OCI-LY7 (cell line): Measurements from ENCODE around the gene TMEM63A. TPM values are rescaled to one million over a fixed set of nuclear protein-coding genes. Genes with fewer than 3 reads are reported as not detected.

Experiments used
- BruUV-seq: library from RNA; stranded (reverse); fragments of 400-500 nt; replicated peaks from 2 replicates; lab custom pipeline; 2021; lab: Mats Ljungman, UMichigan
- CTCF ChIA-PET: fragments of 300-600 bp; sonication (Branson Sonifier 250); formaldehyde crosslinking; loops from one replicate; lab custom pipeline; 2022; ENCODE audit warnings: antibody characterized with exemption; ENCODE audit not compliant: unreplicated experiment; lab: Charles Lee
- POLR2A ChIA-PET: fragments of 300-600 bp; sonication (Branson Sonifier 250); formaldehyde crosslinking; loops from one replicate; lab custom pipeline; 2022; ENCODE audit warnings: antibody characterized with exemption; lab: Charles Lee
- DNase-seq: peaks from one replicate; pipeline ENCODE4 v3.0.0-alpha.2; 2015; ENCODE audit warnings: low spot score
- H2AFZ ChIP-seq: fragments of 200-600 bp; sonication (generic), shearing (Covaris generic); 2 replicates; pipeline ENCODE4 v1.6.1; 2014; ENCODE audit warnings: mild to moderate bottlenecking, antibody characterized with exemption, low read length, moderate library complexity
- H3K27ac ChIP-seq: fragments of 200-600 bp; sonication (generic); 2 replicates; pipeline ENCODE4 v1.5.1; 2014; ENCODE audit warnings: mixed run types, low read depth, mild to moderate bottlenecking, moderate library complexity, low read length, inconsistent platforms; ENCODE audit not compliant: poor library complexity, severe bottlenecking
- H3K36me3 ChIP-seq: fragments of 200-600 bp; sonication (generic); 2 replicates; pipeline ENCODE4 v1.6.1; 2014; ENCODE audit warnings: mild to moderate bottlenecking, antibody characterized with exemption, low read length, moderate library complexity, mixed read lengths; ENCODE audit not compliant: insufficient read depth
- H3K4me1 ChIP-seq: fragments of 200-600 bp; sonication (generic); 2 replicates; pipeline ENCODE4 v1.5.1; 2014; ENCODE audit warnings: mild to moderate bottlenecking, low read length; ENCODE audit not compliant: insufficient read depth, poor library complexity, severe bottlenecking
- H3K4me2 ChIP-seq: fragments of 200-600 bp; sonication (generic); 2 replicates; pipeline ENCODE4 v1.6.1; 2014; ENCODE audit warnings: mild to moderate bottlenecking, low read length
- H3K4me3 ChIP-seq: fragments of 200-600 bp; sonication (generic); 2 replicates; pipeline ENCODE4 v1.5.1; 2014; ENCODE audit warnings: mild to moderate bottlenecking, low read depth, low read length; ENCODE audit not compliant: poor library complexity, severe bottlenecking
- H3K79me2 ChIP-seq: fragments of 200-600 bp; sonication (generic); 2 replicates; pipeline ENCODE4 v1.6.1; 2016; ENCODE audit warnings: low read depth, mild to moderate bottlenecking, low read length, moderate library complexity, mixed read lengths; ENCODE audit not compliant: insufficient read depth
- H3K9me2 ChIP-seq: fragments of 200-600 bp; sonication (generic); 2 replicates; pipeline ENCODE4 v1.6.1; 2016; ENCODE audit warnings: mild to moderate bottlenecking, low read length, mixed read lengths; ENCODE audit not compliant: insufficient read depth
- H3K9me3 ChIP-seq: fragments of 200-600 bp; sonication (generic); 2 replicates; pipeline ENCODE4 v1.6.1; 2014; ENCODE audit warnings: mild to moderate bottlenecking, mixed run types, low read length, mixed read lengths
- H4K20me1 ChIP-seq: fragments of 200-600 bp; sonication (generic); 2 replicates; pipeline ENCODE4 v1.6.1; 2014; ENCODE audit warnings: mild to moderate bottlenecking, antibody characterized with exemption, low read length, moderate library complexity, mixed read lengths; ENCODE audit not compliant: insufficient read depth
- EZH2phosphoT487 ChIP-seq: fragments of 200-600 bp; sonication (generic); IDR thresholded peaks from 2 replicates; pipeline ENCODE4 v1.6.1; 2018; ENCODE audit warnings: low read depth, borderline replicate concordance, mild to moderate bottlenecking, mixed run types, antibody characterized with exemption, low read length, moderate library complexity, mixed read lengths
- intact Hi-C: fragments of 100-400 bp; cut with micrococcal nuclease; formaldehyde crosslinking; loops from one replicate; pipeline ENCODE4 v1.10.0; 2022; ENCODE audit not compliant: unreplicated experiment
- total RNA-seq, 2 experiments: library from RNA; depleted of rRNA in 1 of 2; stranded (reverse); fragments of >200 nt in 1 of 2; shearing (Covaris generic) in 1 of 2; gene quantifications; 2 replicates each; pipeline ENCODE4 v1.2.3, GENCODE V29; 2014 to 2022
- TF ChIP-seq, protein P1 (sequence below): fragments of 200-600 bp; sonication (generic); conservative IDR thresholded peaks from 2 replicates; pipeline ENCODE4 v1.5.1; 2014; ENCODE audit warnings: mild to moderate bottlenecking, antibody characterized with exemption, low read length, moderate library complexity, mixed read lengths

The TMEM63A gene
- total RNA-seq, 2 experiments from 2014 or later = 21.0 to 46.5 TPM

DNA sequence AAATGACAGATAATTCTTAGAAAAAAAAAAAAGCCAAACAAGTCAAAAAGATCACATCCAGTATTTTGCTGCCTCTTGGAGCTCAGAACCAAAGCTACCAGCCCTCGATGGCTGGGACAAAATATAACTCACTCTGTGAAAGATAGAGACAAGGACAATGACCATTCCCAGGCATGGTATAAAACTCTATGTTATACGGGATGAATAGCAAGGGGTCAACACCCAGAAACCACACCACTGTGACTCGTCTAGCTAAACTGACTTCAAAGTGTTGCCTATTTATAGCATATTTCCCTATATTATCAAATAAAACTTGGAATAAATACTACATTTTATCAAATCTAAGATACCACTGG, 10.1 kb downstream of the TMEM63A start:
- Histone ChIP-seq H3K27ac (no peak overlapping the region), H2AFZ (no peak overlapping the region), H3K79me2 (no peaks in the 10 kb centered on the region), H3K4me1 (no peaks in the 10 kb centered on the region), H3K9me2 (no peaks in the 10 kb centered on the region), H3K9me3 (no peaks in the 10 kb centered on the region), H4K20me1 (no peaks in the 10 kb centered on the region), H3K4me2 (no peak overlapping the region), H3K4me3 (no peak overlapping the region), H3K36me3 (peaks cover 51% of the 10 kb centered on the region)
- ChIA-PET POLR2A (interaction anchor here (0.6 to 1.4 kb wide), 3 partner anchors 9 to 364 kb away, joined by 3 to 6 read pairs (median 6); partner anchors contain the start of gene PYCR2), CTCF (no interaction called here)
- BruUV-seq = no TSS peak
- TF ChIP-seq, protein P1, sequence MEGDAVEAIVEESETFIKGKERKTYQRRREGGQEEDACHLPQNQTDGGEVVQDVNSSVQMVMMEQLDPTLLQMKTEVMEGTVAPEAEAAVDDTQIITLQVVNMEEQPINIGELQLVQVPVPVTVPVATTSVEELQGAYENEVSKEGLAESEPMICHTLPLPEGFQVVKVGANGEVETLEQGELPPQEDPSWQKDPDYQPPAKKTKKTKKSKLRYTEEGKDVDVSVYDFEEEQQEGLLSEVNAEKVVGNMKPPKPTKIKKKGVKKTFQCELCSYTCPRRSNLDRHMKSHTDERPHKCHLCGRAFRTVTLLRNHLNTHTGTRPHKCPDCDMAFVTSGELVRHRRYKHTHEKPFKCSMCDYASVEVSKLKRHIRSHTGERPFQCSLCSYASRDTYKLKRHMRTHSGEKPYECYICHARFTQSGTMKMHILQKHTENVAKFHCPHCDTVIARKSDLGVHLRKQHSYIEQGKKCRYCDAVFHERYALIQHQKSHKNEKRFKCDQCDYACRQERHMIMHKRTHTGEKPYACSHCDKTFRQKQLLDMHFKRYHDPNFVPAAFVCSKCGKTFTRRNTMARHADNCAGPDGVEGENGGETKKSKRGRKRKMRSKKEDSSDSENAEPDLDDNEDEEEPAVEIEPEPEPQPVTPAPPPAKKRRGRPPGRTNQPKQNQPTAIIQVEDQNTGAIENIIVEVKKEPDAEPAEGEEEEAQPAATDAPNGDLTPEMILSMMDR = no peak
- no peak for TF ChIP-seq EZH2phosphoT487
- DNase-seq = no peak
- intact Hi-C loops = no loop called here

DNA sequence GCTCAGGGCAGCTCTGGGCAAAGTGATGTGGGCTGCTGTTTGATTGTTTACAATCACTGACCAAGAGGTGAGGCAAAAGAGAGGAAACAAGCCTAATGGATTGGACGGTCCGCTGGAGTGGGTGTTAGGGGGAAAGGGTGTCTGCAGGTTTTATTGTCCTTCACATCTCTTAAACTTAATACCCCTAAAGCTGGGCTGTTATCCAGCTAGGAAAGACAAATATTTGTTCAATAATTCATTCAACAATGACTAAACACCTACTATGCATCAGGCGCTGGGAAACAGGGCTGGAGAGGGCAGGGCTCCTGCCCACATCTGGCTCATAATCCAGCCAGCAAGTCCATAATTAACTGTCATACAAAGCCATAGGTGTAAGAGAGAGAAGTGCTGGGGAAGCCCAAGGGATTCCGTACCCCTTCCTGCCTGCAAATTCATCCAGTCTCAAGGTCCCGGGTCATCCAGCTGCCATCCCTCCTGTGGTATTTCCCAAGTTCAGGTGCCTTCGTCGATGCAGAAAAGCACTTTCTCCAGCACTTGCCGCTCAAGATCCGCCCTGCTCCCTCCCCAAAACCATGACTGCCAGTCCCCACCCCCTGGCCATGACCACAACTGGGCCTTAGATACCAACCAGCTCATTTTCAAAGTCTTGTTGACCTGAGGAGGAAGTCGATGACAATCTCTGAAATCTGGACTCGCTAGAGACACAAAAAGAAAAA, 10.7 kb downstream of the TMEM63A start:
- Histone ChIP-seq H3K27ac (no peak overlapping the region), H4K20me1 (no peaks in the 10 kb centered on the region), H3K4me1 (no peaks in the 10 kb centered on the region), H3K36me3 (peaks cover 49% of the 10 kb centered on the region), H3K4me2 (no peak overlapping the region), H3K9me3 (no peaks in the 10 kb centered on the region), H3K4me3 (no peak overlapping the region), H2AFZ (no peak overlapping the region), H3K79me2 (no peaks in the 10 kb centered on the region), H3K9me2 (no peaks in the 10 kb centered on the region)
- intact Hi-C loops = no loop called here
- POLR2A ChIA-PET = interaction anchor here (1.2 to 1.4 kb wide), 2 partner anchors 10 to 53 kb away, joined by 6 read pairs; partner anchors contain the start of gene PYCR2
- TF ChIP-seq, protein P1 = no peak
- TF ChIP-seq EZH2phosphoT487 = no peak
- no TSS peak for BruUV-seq
- CTCF ChIA-PET = no interaction called here
- DNase-seq = no peak

DNA sequence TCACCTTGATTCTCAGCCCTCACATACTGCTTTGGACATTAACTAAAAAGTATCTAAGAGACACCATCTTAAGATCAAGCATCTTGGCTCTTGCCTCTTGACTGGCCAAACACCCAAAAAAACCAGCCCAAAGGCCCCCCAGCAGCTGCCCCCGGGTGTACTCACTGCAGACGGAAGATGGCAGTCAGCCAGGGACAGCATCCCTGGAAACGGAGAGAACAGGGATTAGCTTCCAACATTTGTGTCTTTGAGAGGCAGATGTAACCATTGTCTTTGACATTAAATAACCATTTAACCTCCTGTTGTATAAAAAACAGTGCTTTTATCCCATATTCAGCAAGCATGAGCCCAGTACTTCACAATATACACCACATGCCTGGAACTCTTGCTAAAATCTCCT, 11.3 kb downstream of the TMEM63A start:
- H3K4me2 ChIP-seq = no peak overlapping the region
- H3K4me1 ChIP-seq = no peaks in the 10 kb centered on the region
- no peaks in the 10 kb centered on the region for H3K9me3 ChIP-seq
- no peaks in the 10 kb centered on the region for H4K20me1 ChIP-seq
- no peak overlapping the region for H3K4me3 ChIP-seq
- no peaks in the 10 kb centered on the region for H3K9me2 ChIP-seq
- TF ChIP-seq, protein P1 = no peak
- TF ChIP-seq EZH2phosphoT487 = no peak
- intact Hi-C loops = no loop called here
- ChIA-PET POLR2A (interaction anchor here (0.7 to 1.4 kb wide), 5 partner anchors 9 to 53 kb away, joined by 3 to 6 read pairs (median 4); no protein-coding TSS in a partner anchor), CTCF (no interaction called here)
- H3K79me2 ChIP-seq = no peaks in the 10 kb centered on the region
- BruUV-seq = no TSS peak
- H3K27ac ChIP-seq = no peak overlapping the region
- H2AFZ ChIP-seq = no peak overlapping the region
- H3K36me3 ChIP-seq = peaks cover 45% of the 10 kb centered on the region
- no peak for DNase-seq
